ENCODE data around the gene ULK1. TPM values are rescaled to one million over a fixed set of nuclear protein-coding genes. Genes with fewer than 3 reads are reported as not detected.
A peak's percentile ranks its signal among the peaks of the same experiment; 100 is the strongest.

Gene ULK1
- polyA plus RNA-seq, 3 donors, result 1.0 to 75.1 (median 1.3) TPM

DNA sequence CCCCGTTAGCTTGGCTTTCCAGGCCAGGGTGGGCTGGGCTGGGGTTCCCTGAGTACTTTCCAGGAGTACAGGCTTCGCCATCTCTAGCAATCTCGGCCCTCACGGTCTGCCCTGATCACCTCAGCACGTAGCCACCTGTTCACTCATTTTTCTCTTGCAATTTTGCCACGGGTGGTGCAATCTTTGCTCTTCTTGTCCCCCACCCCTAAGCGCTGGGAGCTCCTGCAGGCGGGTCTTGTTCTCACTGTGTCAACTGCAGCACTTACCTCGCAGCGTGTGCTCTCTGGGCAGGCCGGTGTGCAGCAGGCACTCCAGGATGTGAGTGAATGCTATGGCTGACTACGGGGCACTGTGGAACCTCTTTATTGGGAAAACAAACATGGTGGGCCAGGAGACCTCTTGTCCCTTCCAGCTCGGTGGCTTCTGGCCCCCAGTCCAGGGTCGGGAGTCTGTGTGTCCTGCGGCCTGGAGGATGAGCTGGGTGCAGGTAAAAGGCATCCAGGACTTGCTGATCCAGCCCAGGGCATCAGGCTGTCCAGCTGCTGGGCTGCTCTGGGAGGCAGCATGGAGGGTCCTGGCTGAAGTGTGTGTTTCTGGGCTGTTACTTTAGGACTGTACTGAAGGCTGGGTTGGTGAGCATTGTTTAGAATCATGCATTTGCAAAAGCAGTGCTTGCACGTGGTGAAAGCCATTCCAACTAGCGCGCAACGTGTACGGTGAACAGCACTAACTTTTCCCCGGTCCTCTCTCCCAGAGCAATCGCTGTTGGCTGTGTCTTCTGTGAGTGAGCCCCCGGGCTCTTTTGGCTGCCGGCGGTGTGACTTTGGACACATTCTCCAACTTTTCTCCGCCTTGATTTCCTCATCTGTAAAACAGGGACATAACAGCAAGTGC is 1.5 kb upstream of the ULK1 start:
- TF ChIP-seq CTCF (IDR thresholded peaks at IDR 0.05), result no peak
- intact Hi-C loops (cut with micrococcal nuclease), result loop anchor here in 1 of 2 donors (5.0 kb wide), 1 partner anchor 54 kb away; the partner anchor contains the start of gene EP400
- peak overlapping the region in 1 of 7 donors; percentile 50 for H3K27ac Mint-ChIP-seq

DNA sequence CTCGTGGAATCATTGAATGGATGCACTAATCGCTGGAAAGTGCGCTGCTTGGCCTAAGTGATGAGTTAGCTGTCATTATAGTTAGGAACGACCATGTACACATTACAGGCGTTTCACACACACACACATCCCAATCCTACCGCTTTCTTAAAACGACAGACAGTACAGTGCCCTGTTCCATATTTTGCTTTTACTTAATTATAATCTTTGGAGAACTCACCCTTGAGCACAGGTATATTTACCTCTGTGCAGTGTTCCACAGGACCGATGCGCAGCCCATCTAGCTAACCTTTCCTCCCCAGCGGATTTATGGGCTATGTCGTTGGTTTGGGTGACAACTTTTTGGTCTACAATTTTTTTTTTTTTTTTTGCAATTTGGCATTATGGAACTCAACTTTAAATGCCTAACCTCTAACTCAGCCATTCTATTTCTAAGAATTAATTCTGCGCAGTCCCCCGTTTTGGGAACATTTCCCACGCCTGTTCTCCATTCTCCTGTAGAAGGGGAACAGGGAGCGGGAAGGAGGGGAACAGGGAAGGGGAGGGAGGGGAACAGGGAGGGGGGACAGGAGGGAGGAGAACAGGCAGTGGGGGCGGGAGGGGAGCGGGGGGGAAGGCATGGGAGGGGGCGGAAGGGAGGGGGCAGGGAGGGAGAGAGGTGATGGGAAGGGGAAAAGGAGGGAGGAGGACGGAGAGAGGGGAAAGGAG is 663 bp upstream of the ULK1 start:
- Mint-ChIP-seq H3K9me3 (peaks cover 0 to 2% (median 0%) of the 10 kb centered on the region in 7 donors), H3K27me3 (ENCODE audit: low read depth in 3 of 3) (peaks cover 2 to 9% (median 8%) of the 10 kb centered on the region in 3 donors), H3K4me3 (peak overlapping the region in 1 of 2 donors; percentile 21), H3K4me1 (peaks cover 21% of the 10 kb centered on the region), H3K36me3 (peaks cover 17 to 18% of the 10 kb centered on the region in 2 donors), H3K27ac (peak overlapping the region in 5 of 7 donors; percentile 12 to 70 (median 40))
- Histone ChIP-seq H3K36me3 (replicated peaks in 1 of 2; ENCODE audit: control insufficient read depth in 1 of 2, insufficient read depth in 2 of 2, low read length in 2 of 2) (peaks cover 2 to 11% of the 10 kb centered on the region in 2 donors), H2AFZ (ENCODE audit: insufficient read depth, low read depth, low read length, poor library complexity, severe bottlenecking) (no peak overlapping the region), H3K4me2 (replicated peaks; ENCODE audit: extremely low read depth, low read length, poor library complexity, severe bottlenecking) (peak overlapping the region; percentile 34), H4K20me1 (ENCODE audit: insufficient read depth, low read length) (peaks cover 25% of the 10 kb centered on the region), H3K4me1 (ENCODE audit: control insufficient read depth in 1 of 2, insufficient read depth in 2 of 2, low read length in 2 of 2) (peaks cover 20 to 24% of the 10 kb centered on the region in 2 donors), H3K9me3 (replicated peaks in 1 of 2; ENCODE audit: control insufficient read depth in 1 of 2, insufficient read depth in 1 of 2, low read length in 2 of 2) (no peaks in the 10 kb centered on the region), H3K27ac (ENCODE audit: low read depth in 1 of 2, low read length in 2 of 2) (no peak overlapping the region), H3K79me2 (ENCODE audit: insufficient read depth, low read length) (peaks cover 35% of the 10 kb centered on the region), H3K4me3 (replicated peaks in 1 of 3; ENCODE audit: low read depth in 2 of 3, low read length in 3 of 3) (peak overlapping the region in 1 of 3 experiments; percentile 94), H3K27me3 (ENCODE audit: control insufficient read depth in 2 of 2, insufficient read depth in 2 of 2, low read length in 2 of 2) (no peaks in the 10 kb centered on the region), H3K9ac (ENCODE audit: insufficient read depth, low read length, poor library complexity, severe bottlenecking) (no peak overlapping the region)
- whole genome bisulfite sequencing (ENCODE audit: insufficient coverage), result 77% methylated on average over 4 of the region's 19 CpGs
- no peak for TF ChIP-seq CTCF (IDR thresholded peaks at IDR 0.05)
- no peak for DNase-seq
- intact Hi-C loops (cut with micrococcal nuclease), result loop anchor here in 1 of 2 donors (2.0 to 5.0 kb wide), 2 partner anchors 35 to 54 kb away; partner anchors contain the start of genes EP400 and PUS1

More for the DNA sequence above, 1.5 kb upstream of the ULK1 start:
- H3K4me1 ChIP-seq (ENCODE audit: control insufficient read depth in 1 of 2, insufficient read depth in 2 of 2, low read length in 2 of 2), result peaks cover 21 to 25% of the 10 kb centered on the region in 2 donors
- DNase-seq, result no peak
- no peak overlapping the region for H3K4me2 ChIP-seq (replicated peaks; ENCODE audit: extremely low read depth, low read length, poor library complexity, severe bottlenecking)
- H3K36me3 Mint-ChIP-seq, result peaks cover 9 to 10% of the 10 kb centered on the region in 2 donors
- peaks cover 17% of the 10 kb centered on the region for H4K20me1 ChIP-seq (ENCODE audit: insufficient read depth, low read length)
- 88% methylated on average over 24 of the region's 26 CpGs for WGBS (ENCODE audit: insufficient coverage)
- peaks cover 0 to 2% (median 0%) of the 10 kb centered on the region in 7 donors for H3K9me3 Mint-ChIP-seq
- H3K27me3 Mint-ChIP-seq (ENCODE audit: low read depth in 3 of 3), result peaks cover 2 to 9% (median 8%) of the 10 kb centered on the region in 3 donors
- H3K36me3 ChIP-seq (replicated peaks in 1 of 2; ENCODE audit: control insufficient read depth in 1 of 2, insufficient read depth in 2 of 2, low read length in 2 of 2), result peaks cover 2 to 9% of the 10 kb centered on the region in 2 donors
- no peak overlapping the region for H3K9ac ChIP-seq (ENCODE audit: insufficient read depth, low read length, poor library complexity, severe bottlenecking)
- no peak overlapping the region for H2AFZ ChIP-seq (ENCODE audit: insufficient read depth, low read depth, low read length, poor library complexity, severe bottlenecking)
- H3K4me3 ChIP-seq (replicated peaks in 1 of 3; ENCODE audit: low read depth in 2 of 3, low read length in 3 of 3), result no peak overlapping the region
- peaks cover 17% of the 10 kb centered on the region for H3K4me1 Mint-ChIP-seq
- H3K4me3 Mint-ChIP-seq, result no peak overlapping the region
- no peak overlapping the region for H3K27ac ChIP-seq (ENCODE audit: low read depth in 1 of 2, low read length in 2 of 2)
- H3K9me3 ChIP-seq (replicated peaks in 1 of 2; ENCODE audit: control insufficient read depth in 1 of 2, insufficient read depth in 1 of 2, low read length in 2 of 2), result no peaks in the 10 kb centered on the region
- H3K27me3 ChIP-seq (ENCODE audit: control insufficient read depth in 2 of 2, insufficient read depth in 2 of 2, low read length in 2 of 2), result no peaks in the 10 kb centered on the region
- peaks cover 27% of the 10 kb centered on the region for H3K79me2 ChIP-seq (ENCODE audit: insufficient read depth, low read length)

All from CD14-positive monocyte (primary cell).